ENCODE data around the gene ZC3H7B. TPM values are rescaled to one million over a fixed set of nuclear protein-coding genes. Genes with fewer than 3 reads are reported as not detected.

The ZC3H7B gene
- polyA plus RNA-seq, 1 donor (not counting 4 experiments of a cell fraction or from before 2014, with no cell fraction given) = 24.2 TPM

- H3K9me1 ChIP-seq (ENCODE audit: control insufficient read depth, extremely low read depth, insufficient read depth, low read length) = no peaks in the 10 kb centered on the region
- no peak overlapping the region for H3K27ac ChIP-seq (ENCODE audit: control insufficient read depth, insufficient read depth, low read length)
- H3K79me2 ChIP-seq (ENCODE audit: control insufficient read depth, insufficient read depth, low read length) = no peaks in the 10 kb centered on the region
- H3K9ac ChIP-seq (ENCODE audit: control insufficient read depth, extremely low read depth, insufficient read depth, low read length) = peak overlapping the region; percentile 9
- H3K4me3 ChIP-seq (ENCODE audit: control insufficient read depth in 2 of 3, extremely low read depth in 1 of 3, insufficient read depth in 2 of 3, low read depth in 1 of 3, low read length in 3 of 3) = no peak overlapping the region
- TF ChIP-seq EZH2 (IDR thresholded peaks at IDR 0.05; ENCODE audit: low read length) (no peak), CTCF (optimal IDR thresholded peaks at IDR 0.05 in 1 of 3, IDR thresholded peaks at IDR 0.05 in 1 of 3, conservative IDR thresholded peaks at IDR 0.05 in 1 of 3; ENCODE audit: extremely low read depth in 1 of 3, insufficient read depth in 2 of 3, low read length in 3 of 3) (peak; percentile 96 to 100 (median 98))
- dilution Hi-C loops (cut with MboI; ENCODE audit: extremely low pct_ligation_motif_present, low sequenced_read_pairs) = no loop called here
- peak; percentile 82 for FAIRE-seq
- peak overlapping the region; percentile 60 for H2AFZ ChIP-seq (ENCODE audit: control insufficient read depth, low read length)
- peaks cover 13% of the 10 kb centered on the region for H3K4me1 ChIP-seq (ENCODE audit: control insufficient read depth, extremely low read depth, insufficient read depth, low read length)
- peak overlapping the region; percentile 37 for H3K4me2 ChIP-seq (ENCODE audit: control insufficient read depth, extremely low read depth, insufficient read depth, low read depth, low read length)
- no peaks in the 10 kb centered on the region for H4K20me1 ChIP-seq (ENCODE audit: control insufficient read depth, extremely low read depth, insufficient read depth, low read length)
- H3K36me3 ChIP-seq (ENCODE audit: control insufficient read depth in 2 of 2, extremely low read depth in 1 of 2, insufficient read depth in 2 of 2, low read length in 2 of 2) = no peaks in the 10 kb centered on the region
- peak; percentile 85 for DNase-seq (ENCODE audit: low read depth, low spot score)
- H3K9me3 ChIP-seq (ENCODE audit: control insufficient read depth, low read depth, low read length) = no peaks in the 10 kb centered on the region
- H3K27me3 ChIP-seq (ENCODE audit: control insufficient read depth, extremely low read depth, insufficient read depth, low read length) = no peaks in the 10 kb centered on the region
Observed at GRCh38 chr22:41403532-41404318, 102.4 kb downstream of the ZC3H7B start.

- H3K9me3 ChIP-seq (ENCODE audit: control insufficient read depth, low read depth, low read length) = no peaks in the 10 kb centered on the region
- dilution Hi-C loops (cut with MboI; ENCODE audit: extremely low pct_ligation_motif_present, low sequenced_read_pairs) = no loop called here
- no peak for FAIRE-seq
Observed at GRCh38 chr22:41405588-41405987, 104.3 kb downstream of the ZC3H7B start.

More at GRCh38 chr22:41405588-41405987, 104.3 kb downstream of the ZC3H7B start:
- no peaks in the 10 kb centered on the region for H3K36me3 ChIP-seq (ENCODE audit: control insufficient read depth in 2 of 2, extremely low read depth in 1 of 2, insufficient read depth in 2 of 2, low read length in 2 of 2)
- no peaks in the 10 kb centered on the region for H3K79me2 ChIP-seq (ENCODE audit: control insufficient read depth, insufficient read depth, low read length)
- no peaks in the 10 kb centered on the region for H3K27me3 ChIP-seq (ENCODE audit: control insufficient read depth, extremely low read depth, insufficient read depth, low read length)
- H3K27ac ChIP-seq (ENCODE audit: control insufficient read depth, insufficient read depth, low read length) = no peak overlapping the region
- H3K9ac ChIP-seq (ENCODE audit: control insufficient read depth, extremely low read depth, insufficient read depth, low read length) = no peak overlapping the region
- no peak overlapping the region for H3K4me2 ChIP-seq (ENCODE audit: control insufficient read depth, extremely low read depth, insufficient read depth, low read depth, low read length)
- no peak for TF ChIP-seq CTCF (optimal IDR thresholded peaks at IDR 0.05 in 1 of 3, IDR thresholded peaks at IDR 0.05 in 1 of 3, conservative IDR thresholded peaks at IDR 0.05 in 1 of 3; ENCODE audit: extremely low read depth in 1 of 3, insufficient read depth in 2 of 3, low read length in 3 of 3)
- no peak for TF ChIP-seq EZH2 (IDR thresholded peaks at IDR 0.05; ENCODE audit: low read length)
- H4K20me1 ChIP-seq (ENCODE audit: control insufficient read depth, extremely low read depth, insufficient read depth, low read length) = no peaks in the 10 kb centered on the region
- H3K4me3 ChIP-seq (ENCODE audit: control insufficient read depth in 2 of 3, extremely low read depth in 1 of 3, insufficient read depth in 2 of 3, low read depth in 1 of 3, low read length in 3 of 3) = no peak overlapping the region
- no peak overlapping the region for H2AFZ ChIP-seq (ENCODE audit: control insufficient read depth, low read length)
- peaks cover 13% of the 10 kb centered on the region for H3K4me1 ChIP-seq (ENCODE audit: control insufficient read depth, extremely low read depth, insufficient read depth, low read length)
- H3K9me1 ChIP-seq (ENCODE audit: control insufficient read depth, extremely low read depth, insufficient read depth, low read length) = no peaks in the 10 kb centered on the region
- DNase-seq (ENCODE audit: low read depth, low spot score) = no peak

Data from keratinocyte (primary cell).